Activated B cell treated with CpG ODN at 0.5 μM for 24 hours (primary cell): ENCODE data around the gene MXRA7. TPM values are rescaled to one million over a fixed set of nuclear protein-coding genes. Genes with fewer than 3 reads are reported as not detected.

Experiments
- ATAC-seq: fragments of 200-7000 bp; cut with Tn5 transposase; one replicate; pipeline ENCODE4 v1.10.0; 2021; ENCODE audit warnings: low read depth, mild to moderate bottlenecking, moderate library complexity
- CTCF ChIA-PET: fragments of 350-600 bp; sonication (Branson Sonifier 250); formaldehyde crosslinking; loops from one replicate; lab custom pipeline; 2021; ENCODE audit warnings: antibody characterized with exemption; lab: Charles Lee
- POLR2A ChIA-PET: fragments of 350-600 bp; sonication (Branson Sonifier 250); formaldehyde crosslinking; loops from one replicate; lab custom pipeline; 2021; ENCODE audit warnings: antibody characterized with exemption; lab: Charles Lee
- DNase-seq: peaks from one replicate; pipeline ENCODE4 v3.0.0; 2022
- H3K27ac Mint-ChIP-seq: one replicate; pipeline ENCODE4 v1.8.0; 2020; ENCODE audit warnings: mixed read lengths
- H3K27me3 Mint-ChIP-seq: one replicate; pipeline ENCODE4 v1.8.0; 2021; ENCODE audit warnings: mixed read lengths
- H3K36me3 Mint-ChIP-seq: one replicate; pipeline ENCODE4 v1.8.0; 2021; ENCODE audit warnings: low read depth, mixed read lengths
- H3K4me1 Mint-ChIP-seq: one replicate; pipeline ENCODE4 v1.8.0; 2021; ENCODE audit warnings: mixed read lengths
- H3K4me3 Mint-ChIP-seq: one replicate; pipeline ENCODE4 v1.8.0; 2020; ENCODE audit warnings: mild to moderate bottlenecking, mixed read lengths
- H3K9me3 Mint-ChIP-seq: one replicate; pipeline ENCODE4 v1.8.0; 2020; ENCODE audit warnings: mixed read lengths
- CTCF ChIP-seq: fragments of 200-600 bp; IDR thresholded peaks from one replicate; pipeline ENCODE4 v1.8.0; 2022; ENCODE audit warnings: antibody characterized with exemption, mild to moderate bottlenecking
- intact Hi-C: fragments of 100-400 bp; cut with micrococcal nuclease; formaldehyde crosslinking; loops from one replicate; pipeline ENCODE4 v1.15.1; 2024
- total RNA-seq: library from RNA; stranded (reverse); gene quantifications from 2 replicates; pipeline ENCODE4 v1.2.3, GENCODE V29; 2022

Gene MXRA7
- total RNA-seq, 1 donor from 2014 or later, result 13.5 TPM

GRCh38 chr17:76695059-76695831, 15.5 kb downstream of the MXRA7 start:
- no peaks in the 10 kb centered on the region for H3K36me3 Mint-ChIP-seq
- ATAC-seq, result no peak
- no peak for DNase-seq
- ChIA-PET POLR2A (interaction anchor here (0.6 to 1.7 kb wide), 3 partner anchors 31 to 124 kb away, joined by 5 to 9 read pairs (median 6); partner anchors contain the start of genes JMJD6 and METTL23), CTCF (no interaction called here)
- intact Hi-C loops, result no loop called here
- no peak overlapping the region for H3K27ac Mint-ChIP-seq
- H3K4me1 Mint-ChIP-seq, result peaks cover 21% of the 10 kb centered on the region
- H3K27me3 Mint-ChIP-seq, result no peaks in the 10 kb centered on the region
- H3K4me3 Mint-ChIP-seq, result no peak overlapping the region
- TF ChIP-seq CTCF, result no peak
- H3K9me3 Mint-ChIP-seq, result no peaks in the 10 kb centered on the region

GRCh38 chr17:76691379-76692191, 19.2 kb downstream of the MXRA7 start:
- ChIA-PET POLR2A (interaction anchor here (1.1 kb wide), 1 partner anchor 20 kb away, joined by 6 read pairs; no protein-coding TSS in a partner anchor), CTCF (no interaction called here)
- Mint-ChIP-seq H3K4me3 (no peak overlapping the region), H3K27me3 (no peaks in the 10 kb centered on the region), H3K9me3 (no peaks in the 10 kb centered on the region), H3K27ac (no peak overlapping the region), H3K36me3 (no peaks in the 10 kb centered on the region), H3K4me1 (peaks cover 8% of the 10 kb centered on the region)
- intact Hi-C loops, result no loop called here
- ATAC-seq (no peak), DNase-seq (no peak)
- no peak for TF ChIP-seq CTCF

GRCh38 chr17:76690596-76691280, 20.0 kb downstream of the MXRA7 start:
- no peaks in the 10 kb centered on the region for H3K36me3 Mint-ChIP-seq
- intact Hi-C loops, result no loop called here
- ATAC-seq (no peak), DNase-seq (no peak)
- POLR2A ChIA-PET, result interaction anchor here (1.1 kb wide), 1 partner anchor 19 kb away, joined by 6 read pairs; no protein-coding TSS in a partner anchor
- peaks cover 4% of the 10 kb centered on the region for H3K4me1 Mint-ChIP-seq
- H3K4me3 Mint-ChIP-seq, result no peak overlapping the region
- no peak for TF ChIP-seq CTCF
- H3K27me3 Mint-ChIP-seq, result no peaks in the 10 kb centered on the region
- no peak overlapping the region for H3K27ac Mint-ChIP-seq
- H3K9me3 Mint-ChIP-seq, result no peaks in the 10 kb centered on the region
- CTCF ChIA-PET, result interaction anchor here (0.7 kb wide), 1 partner anchor 9 kb away, joined by 3 read pairs; no protein-coding TSS in a partner anchor

GRCh38 chr17:76689859-76690258, 20.9 kb downstream of the MXRA7 start:
- no peak for DNase-seq
- Mint-ChIP-seq H3K27ac (no peak overlapping the region), H3K9me3 (no peaks in the 10 kb centered on the region), H3K4me1 (no peaks in the 10 kb centered on the region), H3K27me3 (no peaks in the 10 kb centered on the region), H3K36me3 (no peaks in the 10 kb centered on the region), H3K4me3 (no peak overlapping the region)
- ChIA-PET CTCF (no interaction called here), POLR2A (no interaction called here)
- intact Hi-C loops, result no loop called here
- TF ChIP-seq CTCF, result no peak
- no peak for ATAC-seq
